Thoracic aorta (tissue), 2 donors: Measurements from ENCODE around the gene IRAK3. TPM values are rescaled to one million over a fixed set of nuclear protein-coding genes. Genes with fewer than 3 reads are reported as not detected.
"Not testable (repeated sequence)": the region's sequence is repeated elsewhere in the genome, so short reads cannot be mapped to it uniquely, and the experiment has no call there.

Source experiments
- ATAC-seq: fragments of 150-250 bp; one replicate; pipeline ENCODE4 v1.8.0; 2017; ENCODE audit warnings: low read depth; ENCODE audit not compliant: insufficient number of reproducible peaks, low FRiP score
- DNase-seq: peaks from one replicate; pipeline ENCODE4 v3.0.0-alpha.2; 2020; ENCODE audit warnings: low spot score
- H3K27ac ChIP-seq, 2 donors: fragments of 200-600 bp; sonication (generic); 1 replicate in 1 of 2; 2 replicates in 1 of 2; pipeline ENCODE4 v1.5.1; 2016; ENCODE audit warnings: mild to moderate bottlenecking in 2 of 2, moderate library complexity in 2 of 2
- H3K27me3 ChIP-seq: fragments of 200-600 bp; sonication (generic); replicated peaks from 2 replicates; pipeline ENCODE4 v1.6.0; 2016; ENCODE audit warnings: mild to moderate bottlenecking; ENCODE audit not compliant: insufficient read depth
- H3K36me3 ChIP-seq: fragments of 200-600 bp; sonication (generic); one replicate; pipeline ENCODE4 v1.5.1; 2016
- H3K4me1 ChIP-seq, 2 donors: fragments of 200-600 bp; sonication (generic); 1 replicate in 1 of 2; 2 replicates in 1 of 2; pipeline versions ENCODE4 v1.5.1 to v1.6.0; 2016; ENCODE audit warnings: low read depth in 2 of 2, mild to moderate bottlenecking in 1 of 2; ENCODE audit not compliant: control insufficient read depth in 1 of 2
- H3K4me3 ChIP-seq: fragments of 200-600 bp; sonication (generic); 2 replicates; pipeline ENCODE4 v1.5.1; 2016; ENCODE audit warnings: mild to moderate bottlenecking
- H3K9me3 ChIP-seq: fragments of 200-600 bp; sonication (generic); 2 replicates; pipeline ENCODE4 v1.5.1; 2016
- total RNA-seq, 2 donors: library from RNA; depleted of rRNA; stranded (reverse); fragments of >200 nt; gene quantifications; one replicate each; pipeline versions ENCODE4 v1.1.0 to v1.2.3, GENCODE V29; 2016
- TF ChIP-seq, protein P1 (sequence below): fragments of 200-600 bp; sonication (generic); IDR thresholded peaks from one replicate; pipeline ENCODE4 v1.5.1; 2019; ENCODE audit warnings: antibody characterized with exemption

IRAK3 gene
- total RNA-seq, 2 donors from 2014 or later: 29.8 to 67.9 TPM

- Histone ChIP-seq H3K9me3 (no peaks in the 10 kb centered on the region), H3K36me3 (no peaks in the 10 kb centered on the region)
These were observed 46.7 kb downstream of the IRAK3 start for GRCh38 chr12:66235626-66236281.

GRCh38 chr12:66236282-66236675 lies 47.3 kb downstream of the IRAK3 start:
- H3K36me3 ChIP-seq, H3K27ac ChIP-seq, H3K4me3 ChIP-seq, ATAC-seq, H3K27me3 ChIP-seq, H3K4me1 ChIP-seq, H3K9me3 ChIP-seq, DNase-seq: not testable (repeated sequence)

More at GRCh38 chr12:66235626-66236281, 46.7 kb downstream of the IRAK3 start:
- Histone ChIP-seq H3K27ac (no peak overlapping the region), H3K4me3 (peak overlapping the region; percentile 75), H3K4me1 (peaks cover 0 to 6% of the 10 kb centered on the region in 2 donors), H3K27me3 (no peaks in the 10 kb centered on the region)
- DNase-seq: no peak
- TF ChIP-seq, protein P1, sequence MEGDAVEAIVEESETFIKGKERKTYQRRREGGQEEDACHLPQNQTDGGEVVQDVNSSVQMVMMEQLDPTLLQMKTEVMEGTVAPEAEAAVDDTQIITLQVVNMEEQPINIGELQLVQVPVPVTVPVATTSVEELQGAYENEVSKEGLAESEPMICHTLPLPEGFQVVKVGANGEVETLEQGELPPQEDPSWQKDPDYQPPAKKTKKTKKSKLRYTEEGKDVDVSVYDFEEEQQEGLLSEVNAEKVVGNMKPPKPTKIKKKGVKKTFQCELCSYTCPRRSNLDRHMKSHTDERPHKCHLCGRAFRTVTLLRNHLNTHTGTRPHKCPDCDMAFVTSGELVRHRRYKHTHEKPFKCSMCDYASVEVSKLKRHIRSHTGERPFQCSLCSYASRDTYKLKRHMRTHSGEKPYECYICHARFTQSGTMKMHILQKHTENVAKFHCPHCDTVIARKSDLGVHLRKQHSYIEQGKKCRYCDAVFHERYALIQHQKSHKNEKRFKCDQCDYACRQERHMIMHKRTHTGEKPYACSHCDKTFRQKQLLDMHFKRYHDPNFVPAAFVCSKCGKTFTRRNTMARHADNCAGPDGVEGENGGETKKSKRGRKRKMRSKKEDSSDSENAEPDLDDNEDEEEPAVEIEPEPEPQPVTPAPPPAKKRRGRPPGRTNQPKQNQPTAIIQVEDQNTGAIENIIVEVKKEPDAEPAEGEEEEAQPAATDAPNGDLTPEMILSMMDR: no peak
- ATAC-seq: no peak

DNA sequence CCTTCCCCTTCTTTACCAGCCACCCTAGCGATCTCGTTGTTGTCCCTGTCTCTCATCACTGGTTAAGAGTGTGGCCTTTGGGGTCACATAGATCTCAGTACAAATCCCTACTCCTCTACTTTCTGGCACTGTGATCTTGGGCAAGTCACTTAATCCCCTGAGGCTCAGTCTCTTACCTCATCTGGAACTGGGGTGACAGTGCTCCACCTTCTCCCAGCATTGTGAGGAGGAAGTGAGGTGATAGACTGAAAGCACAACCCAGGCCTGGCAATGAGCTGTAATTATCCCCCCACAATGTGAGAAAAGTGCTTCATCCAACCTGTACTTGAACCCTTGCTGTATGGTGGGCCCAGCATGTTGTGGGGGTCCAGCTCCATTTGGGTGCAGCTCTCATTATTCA lies 48.0 kb downstream of the IRAK3 start:
- no peak overlapping the region for H3K4me3 ChIP-seq
- no peak for DNase-seq
- no peaks in the 10 kb centered on the region for H3K36me3 ChIP-seq
- TF ChIP-seq, protein P1: no peak
- H3K27ac ChIP-seq: no peak overlapping the region
- H3K27me3 ChIP-seq: no peaks in the 10 kb centered on the region
- peaks cover 0 to 6% of the 10 kb centered on the region in 2 donors for H3K4me1 ChIP-seq
- no peak for ATAC-seq
- no peaks in the 10 kb centered on the region for H3K9me3 ChIP-seq

DNA sequence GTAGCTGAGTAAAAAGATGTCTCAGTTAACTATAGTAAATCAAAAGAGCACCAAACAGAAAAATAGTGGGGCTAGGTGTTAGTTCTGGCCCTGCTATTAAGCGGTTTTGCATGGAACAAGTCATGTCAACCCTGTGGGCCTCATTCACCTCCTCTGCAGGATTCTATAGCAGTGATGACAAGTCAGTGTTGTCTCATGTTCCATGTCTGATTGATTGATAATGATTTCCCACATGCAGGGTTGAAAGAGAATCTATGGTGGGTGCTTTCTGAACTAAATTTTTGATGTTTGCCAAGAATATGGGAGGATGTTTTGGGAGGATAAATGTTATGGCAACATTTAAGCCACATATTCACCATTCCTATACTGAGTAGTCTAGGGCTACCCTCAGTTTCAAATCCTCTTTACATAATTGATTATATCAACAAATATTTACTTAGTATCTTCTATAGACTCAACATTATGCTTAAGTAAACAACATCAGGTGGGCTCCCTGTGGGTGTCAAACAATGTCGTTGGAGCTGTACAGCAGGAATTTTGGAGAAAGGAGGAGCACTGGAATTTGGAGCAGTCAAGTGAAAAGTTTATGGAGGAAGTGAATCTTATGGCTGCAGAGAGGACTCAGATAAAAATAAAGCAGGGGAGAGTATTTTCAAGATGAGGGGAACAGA lies 48.6 kb downstream of the IRAK3 start:
- Histone ChIP-seq H3K4me3 (no peak overlapping the region), H3K27me3 (no peaks in the 10 kb centered on the region), H3K4me1 (peaks cover 0 to 6% of the 10 kb centered on the region in 2 donors), H3K36me3 (peaks cover 5% of the 10 kb centered on the region), H3K27ac (no peak overlapping the region), H3K9me3 (no peaks in the 10 kb centered on the region)
- ATAC-seq (no peak), DNase-seq (no peak)
- TF ChIP-seq, protein P1: no peak

GRCh38 chr12:66239295-66239694 lies 50.3 kb downstream of the IRAK3 start:
- Histone ChIP-seq H3K4me1 (peaks cover 0 to 6% of the 10 kb centered on the region in 2 donors), H3K4me3 (no peak overlapping the region), H3K36me3 (peaks cover 6% of the 10 kb centered on the region), H3K27ac (no peak overlapping the region), H3K9me3 (no peaks in the 10 kb centered on the region), H3K27me3 (no peaks in the 10 kb centered on the region)
- TF ChIP-seq, protein P1: no peak
- DNase-seq (no peak), ATAC-seq (no peak)
